Thymus (tissue), 11 donors: Measurements from ENCODE around the gene CGNL1. TPM values are rescaled to one million over a fixed set of nuclear protein-coding genes. Genes with fewer than 3 reads are reported as not detected.
A peak's percentile ranks its signal among the peaks of the same experiment; 100 is the strongest.

Experiments used
- DNase-seq, 9 donors: peaks; one replicate each; pipeline ENCODE4 v3.0.0-alpha.2; 2013; ENCODE audit warnings: low spot score in 9 of 9, low read depth in 6 of 9, missing footprints in 1 of 9
- H3K27ac ChIP-seq, 2 donors: one replicate each; pipeline ENCODE4 v1.5.1; 2013; ENCODE audit warnings: control low read depth in 1 of 2, low read depth in 1 of 2, low read length in 1 of 2, mild to moderate bottlenecking in 1 of 2, moderate library complexity in 1 of 2
- H3K27me3 ChIP-seq, 2 donors: one replicate each; pipeline ENCODE4 v1.5.1; 2013; ENCODE audit warnings: low read length in 1 of 2; ENCODE audit not compliant: control insufficient read depth in 2 of 2, insufficient read depth in 1 of 2
- H3K36me3 ChIP-seq, 2 donors: one replicate each; pipeline ENCODE4 v1.5.1; 2013; ENCODE audit warnings: low read length in 1 of 2, mild to moderate bottlenecking in 1 of 2, moderate library complexity in 1 of 2; ENCODE audit not compliant: control insufficient read depth in 2 of 2, insufficient read depth in 2 of 2
- H3K4me1 ChIP-seq, 2 donors: one replicate each; pipeline ENCODE4 v1.5.1; 2013; ENCODE audit warnings: low read length in 2 of 2; ENCODE audit not compliant: control insufficient read depth in 2 of 2, insufficient read depth in 2 of 2
- H3K4me3 ChIP-seq, 2 donors: one replicate each; pipeline ENCODE4 v1.5.1; 2013; ENCODE audit warnings: low read length in 2 of 2, control low read depth in 1 of 2, mild to moderate bottlenecking in 1 of 2
- H3K9me3 ChIP-seq, 2 donors: one replicate each; pipeline ENCODE4 v1.5.1; 2013; ENCODE audit warnings: low read length in 1 of 2, mild to moderate bottlenecking in 1 of 2; ENCODE audit not compliant: control insufficient read depth in 2 of 2, insufficient read depth in 1 of 2
- WGBS: extraction: QIAGEN DNeasy Blood & Tissue Kit; methylation state at CpG from one replicate; pipeline ENCODE4 v1.1.7; 2013; 5-methylcytosine and 5-hydroxymethylcytosine counted together
- polyA plus RNA-seq: library from polyadenylated mRNA; stranded (reverse); fragments of 200-250 nt; gene quantifications from one replicate; pipeline ENCODE4 v1.2.3, GENCODE V29; 2013
- total RNA-seq: library from RNA; stranded (reverse); fragments of 120-200 nt; gene quantifications from one replicate; pipeline ENCODE4 v1.2.4, GENCODE V29; 2013
- donor health status: healthy.

CGNL1 gene
- total and polyA plus RNA-seq, 2 donors, result 5.7 to 5.9 TPM

DNA sequence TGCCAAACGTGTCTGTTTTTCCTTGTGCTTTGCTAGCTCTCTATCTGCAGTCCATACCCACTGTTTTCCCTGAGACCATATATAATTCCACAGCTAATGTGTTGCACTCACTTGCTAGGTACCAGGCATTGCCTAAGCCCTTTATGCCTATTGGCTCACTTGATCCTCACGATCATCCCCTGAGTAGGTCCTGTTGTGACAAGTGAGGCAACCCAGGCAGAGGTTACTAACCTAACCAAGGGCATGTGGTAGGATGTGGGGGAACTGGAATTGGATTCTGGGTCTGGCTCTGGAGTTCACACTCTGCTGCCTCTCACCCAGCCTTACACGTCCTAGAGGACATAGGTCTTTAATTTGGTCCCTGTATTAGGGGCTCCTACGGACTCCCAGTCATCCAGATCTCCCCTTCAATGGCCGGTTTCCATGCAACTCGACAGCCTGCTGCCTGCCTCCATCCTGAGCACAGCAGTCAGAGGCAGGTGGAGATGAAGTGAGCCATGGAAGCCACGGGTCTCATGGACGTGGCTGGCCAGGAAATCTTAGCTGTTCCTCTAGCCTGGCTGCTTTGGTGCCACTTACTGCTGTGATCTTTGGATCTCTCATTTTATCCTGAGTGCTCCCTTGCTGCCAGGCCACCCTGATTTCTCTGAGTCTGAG lies 176.5 kb downstream of the CGNL1 start:
- Histone ChIP-seq H3K9me3 (no peaks in the 10 kb centered on the region), H3K4me1 (no peaks in the 10 kb centered on the region), H3K36me3 (no peaks in the 10 kb centered on the region), H3K27ac (no peak overlapping the region), H3K27me3 (no peaks in the 10 kb centered on the region), H3K4me3 (no peak overlapping the region)
- no peak for DNase-seq
- WGBS, result 95% methylated on average over 8 of the region's 8 CpGs

DNA sequence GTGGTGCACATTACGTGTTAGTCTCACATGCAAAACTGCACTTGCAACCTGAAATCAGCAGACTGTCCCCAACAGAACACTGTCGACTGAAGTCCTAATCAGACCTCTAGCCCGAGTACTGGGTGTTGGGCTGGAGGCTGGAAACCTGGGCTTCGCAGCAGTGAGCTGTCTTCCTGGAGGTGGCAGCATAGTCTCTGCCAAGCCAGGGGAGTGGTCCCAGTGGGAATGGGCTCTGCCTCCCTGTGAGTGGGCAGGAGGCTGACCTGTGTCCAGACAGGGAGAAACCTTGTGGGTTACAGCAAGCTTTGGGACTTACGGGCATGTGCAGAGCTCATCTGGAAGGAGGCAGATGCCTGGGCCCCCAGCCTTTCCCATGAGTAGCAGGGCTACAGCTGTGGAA lies 177.2 kb downstream of the CGNL1 start:
- Histone ChIP-seq H3K36me3 (no peaks in the 10 kb centered on the region), H3K4me1 (no peaks in the 10 kb centered on the region), H3K4me3 (no peak overlapping the region), H3K27ac (no peak overlapping the region), H3K9me3 (no peaks in the 10 kb centered on the region), H3K27me3 (no peaks in the 10 kb centered on the region)
- DNase-seq, result no peak
- WGBS, result 98% methylated on average over 5 of the region's 5 CpGs

DNA sequence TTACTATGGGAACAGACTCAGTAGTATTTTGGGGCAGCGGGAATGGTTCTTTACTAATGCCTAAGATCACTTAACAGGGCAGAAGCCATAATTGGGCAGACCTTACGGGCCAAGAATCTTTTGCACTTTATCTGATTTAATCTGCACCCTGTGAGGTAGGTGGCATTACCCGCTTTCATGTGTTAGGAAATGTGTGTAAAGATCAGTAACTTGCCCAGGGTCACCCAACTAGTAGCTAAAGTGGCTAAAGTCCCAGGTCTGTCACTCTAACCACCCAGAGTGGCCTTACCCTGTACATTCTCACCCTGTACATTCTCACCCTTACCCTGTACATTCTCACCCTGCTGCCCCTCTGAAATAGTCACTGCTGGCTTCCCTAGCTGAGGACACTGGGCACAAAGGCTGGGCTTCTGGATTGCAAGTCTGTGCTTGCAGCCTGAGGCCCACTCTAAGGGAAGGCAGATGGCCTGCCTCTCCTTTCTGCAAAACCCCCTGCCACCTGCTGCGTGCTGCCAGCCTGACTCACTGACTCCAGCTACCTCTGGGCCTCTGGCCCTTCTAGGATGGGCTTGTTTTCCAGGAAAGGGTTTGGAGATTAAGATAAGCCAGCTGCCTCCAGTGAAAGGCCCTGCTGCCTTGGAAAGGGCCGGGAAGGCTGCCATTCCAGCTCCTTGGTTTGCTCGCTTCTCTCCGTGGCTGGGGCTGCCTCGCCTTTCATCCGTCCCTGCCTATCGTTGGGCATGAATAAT lies 177.9 kb downstream of the CGNL1 start:
- Histone ChIP-seq H3K9me3 (no peaks in the 10 kb centered on the region), H3K27me3 (no peaks in the 10 kb centered on the region), H3K4me3 (no peak overlapping the region), H3K27ac (no peak overlapping the region), H3K4me1 (no peaks in the 10 kb centered on the region), H3K36me3 (no peaks in the 10 kb centered on the region)
- no peak for DNase-seq
- WGBS, result 82% methylated on average over 10 of the region's 10 CpGs

DNA sequence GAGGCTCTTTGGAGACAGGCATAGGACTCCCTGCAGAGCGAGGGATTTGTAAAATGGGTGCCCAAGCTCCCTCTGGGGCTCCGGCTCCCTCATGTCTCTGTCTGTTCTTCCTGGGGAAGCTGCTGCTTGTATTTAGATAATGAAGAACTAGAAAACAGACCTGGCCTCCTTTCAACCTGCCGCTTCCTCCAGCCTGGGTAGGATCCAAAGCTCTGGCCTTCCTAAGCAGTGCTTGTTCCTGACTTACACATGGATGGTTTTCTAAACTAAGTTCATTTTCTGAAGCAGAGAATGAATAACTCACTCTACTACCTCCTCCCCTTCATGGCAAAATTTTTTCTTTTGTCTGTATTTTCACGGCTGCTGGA lies 178.5 kb downstream of the CGNL1 start:
- Histone ChIP-seq H3K4me1 (no peaks in the 10 kb centered on the region), H3K27me3 (no peaks in the 10 kb centered on the region), H3K36me3 (no peaks in the 10 kb centered on the region), H3K9me3 (no peaks in the 10 kb centered on the region), H3K27ac (no peak overlapping the region), H3K4me3 (no peak overlapping the region)
- no peak for DNase-seq
- WGBS, result 95% methylated on average over 4 of the region's 4 CpGs

DNA sequence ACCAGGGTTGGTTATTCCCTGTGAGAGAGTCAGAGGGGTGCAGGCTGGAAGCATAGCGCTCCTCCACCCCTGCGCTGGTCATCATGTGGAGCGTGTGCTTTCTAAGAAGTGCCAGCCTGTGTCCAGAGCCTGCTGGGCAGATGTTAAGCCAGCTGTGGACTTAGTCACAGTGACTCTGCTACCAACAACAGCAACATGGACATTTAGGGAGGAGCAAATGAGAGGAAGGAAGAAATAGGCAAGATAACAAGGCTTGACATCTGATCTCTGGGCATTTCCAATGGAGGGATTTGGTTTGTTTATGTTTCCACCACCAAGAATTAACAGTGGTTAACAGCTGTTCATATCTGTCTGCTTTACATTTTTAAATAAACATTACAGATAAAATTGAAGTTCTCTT lies 179.0 kb downstream of the CGNL1 start:
- WGBS, result 99% methylated on average over 3 of the region's 3 CpGs
- Histone ChIP-seq H3K9me3 (no peaks in the 10 kb centered on the region), H3K4me3 (no peak overlapping the region), H3K27ac (no peak overlapping the region), H3K4me1 (no peaks in the 10 kb centered on the region), H3K27me3 (no peaks in the 10 kb centered on the region), H3K36me3 (no peaks in the 10 kb centered on the region)
- no peak for DNase-seq

DNA sequence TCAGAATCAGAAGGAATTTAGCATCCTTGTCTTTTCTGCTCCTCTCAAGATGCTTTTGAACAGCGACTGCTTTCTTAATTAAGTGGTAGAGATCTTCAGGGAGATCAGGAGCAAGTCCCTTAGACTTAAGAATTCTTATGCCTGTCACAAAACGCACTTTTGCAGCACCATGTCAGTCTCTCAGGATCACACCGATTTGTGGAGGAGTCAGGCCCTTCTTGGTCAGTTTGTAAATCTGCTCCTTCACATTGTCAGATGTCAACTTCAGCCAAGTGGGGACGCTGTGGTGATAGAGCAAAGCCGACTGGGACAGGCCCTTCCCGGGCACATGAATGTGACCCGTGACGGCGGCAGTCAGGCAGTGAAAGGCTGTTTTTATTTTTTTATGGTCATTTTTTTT lies 179.7 kb downstream of the CGNL1 start:
- no peaks in the 10 kb centered on the region for H3K9me3 ChIP-seq
- H3K4me1 ChIP-seq, result no peaks in the 10 kb centered on the region
- H3K27me3 ChIP-seq, result no peaks in the 10 kb centered on the region
- no peak overlapping the region for H3K27ac ChIP-seq
- H3K4me3 ChIP-seq, result no peak overlapping the region
- WGBS, result 97% methylated on average over 9 of the region's 9 CpGs
- no peak for DNase-seq
- no peaks in the 10 kb centered on the region for H3K36me3 ChIP-seq

DNA sequence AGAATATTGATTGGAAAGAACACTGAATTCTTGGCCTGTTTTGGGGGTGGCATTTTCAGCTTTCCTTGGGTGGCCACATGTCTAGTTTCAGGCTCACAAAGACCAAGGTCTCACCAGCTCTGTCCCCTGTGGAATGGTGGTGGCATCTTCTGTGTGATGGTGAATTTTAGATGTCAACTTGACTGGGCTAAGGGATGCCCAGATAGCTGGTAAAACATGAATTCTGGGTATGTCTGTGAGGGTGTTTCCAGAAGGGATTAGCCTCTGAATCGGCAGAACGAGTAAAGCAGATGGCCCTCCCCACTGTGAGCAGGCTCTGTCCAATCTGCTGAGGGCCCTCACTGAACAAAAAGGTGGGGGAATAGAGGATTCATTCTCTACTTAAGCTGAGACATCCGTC lies 181.0 kb downstream of the CGNL1 start:
- no peak overlapping the region for H3K27ac ChIP-seq
- WGBS, result 94% methylated on average over 3 of the region's 3 CpGs
- H3K9me3 ChIP-seq, result peaks cover 0 to 1% of the 10 kb centered on the region in 2 donors
- H3K4me3 ChIP-seq, result no peak overlapping the region
- peaks cover 0 to 4% of the 10 kb centered on the region in 2 donors for H3K4me1 ChIP-seq
- H3K27me3 ChIP-seq, result peaks cover 0 to 1% of the 10 kb centered on the region in 2 donors
- DNase-seq, result no peak
- H3K36me3 ChIP-seq, result no peaks in the 10 kb centered on the region

DNA sequence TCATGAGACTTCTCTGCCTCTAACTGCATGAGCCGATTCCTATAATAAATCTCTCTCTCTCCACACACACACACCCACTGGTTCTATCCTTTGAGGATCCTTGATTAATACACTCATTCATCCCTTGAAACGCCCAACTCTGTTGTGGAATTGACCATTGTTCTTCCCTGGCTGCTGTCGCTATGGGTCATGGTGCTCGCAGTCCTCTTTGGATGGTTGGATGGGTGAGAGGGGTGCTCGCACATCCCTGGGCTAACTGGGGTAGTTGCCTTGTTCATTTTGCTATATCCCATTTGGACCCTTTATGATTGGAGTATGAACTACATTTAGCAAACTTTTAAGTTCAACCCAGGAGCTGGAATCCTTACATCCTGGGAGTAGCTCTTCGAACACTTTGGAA lies 181.5 kb downstream of the CGNL1 start:
- Histone ChIP-seq H3K27me3 (peaks cover 0 to 3% of the 10 kb centered on the region in 2 donors), H3K4me3 (no peak overlapping the region), H3K36me3 (no peaks in the 10 kb centered on the region), H3K27ac (no peak overlapping the region), H3K9me3 (peaks cover 0 to 3% of the 10 kb centered on the region in 2 donors), H3K4me1 (peaks cover 0 to 5% of the 10 kb centered on the region in 2 donors)
- DNase-seq, result no peak
- 96% methylated on average over 6 of the region's 6 CpGs for WGBS

DNA sequence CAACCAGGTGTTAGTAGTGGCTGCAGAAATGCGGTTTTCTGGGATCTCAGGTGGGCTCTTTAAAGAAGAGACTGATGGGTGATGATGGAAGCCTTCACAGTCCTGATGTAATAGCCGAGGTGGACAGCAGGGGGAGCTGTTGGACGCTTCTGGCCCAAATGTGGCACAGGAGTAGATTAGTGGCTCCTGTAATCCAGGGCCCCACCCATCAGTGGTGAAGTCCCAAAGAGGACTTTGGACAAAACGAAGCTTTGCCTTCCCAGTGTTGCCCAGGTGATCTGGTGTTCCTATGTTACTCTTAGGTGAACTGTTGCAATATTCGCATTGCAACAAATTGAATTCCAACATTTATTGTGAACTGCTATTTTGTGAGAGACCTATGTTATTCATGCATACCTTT lies 183.6 kb downstream of the CGNL1 start:
- H3K27me3 ChIP-seq, result peaks cover 0 to 3% of the 10 kb centered on the region in 2 donors
- no peak overlapping the region for H3K4me3 ChIP-seq
- DNase-seq, result peak in 7 of 9 donors; percentile 22 to 72 (median 52)
- WGBS, result 25% methylated on average over 5 of the region's 5 CpGs
- H3K4me1 ChIP-seq, result peaks cover 0 to 9% of the 10 kb centered on the region in 2 donors
- H3K27ac ChIP-seq, result no peak overlapping the region
- H3K36me3 ChIP-seq, result no peaks in the 10 kb centered on the region
- H3K9me3 ChIP-seq, result peaks cover 0 to 3% of the 10 kb centered on the region in 2 donors
